Transverse colon (tissue), 4 donors: Measurements from ENCODE around the gene TTC22.

ENCODE experiments used
- EP300 ChIP-seq: sonication (generic); formaldehyde crosslinking; IDR thresholded peaks from one replicate; pipeline ENCODE4 v1.6.1; 2017; ENCODE audit warnings: antibody characterized with exemption, low read depth
- POLR2AphosphoS5 ChIP-seq, 3 donors: sonication (generic); formaldehyde crosslinking; IDR thresholded peaks; one replicate each; pipeline ENCODE4 v1.6.1; 2016; ENCODE audit warnings: antibody characterized with exemption in 3 of 3
- TF ChIP-seq, protein P1 (sequence below), 5 experiments: fragments of 200-600 bp in 3 of 5; fragments of 450-650 bp in 2 of 5; sonication (generic) in 3 of 5; IDR thresholded peaks; 1 replicate in 2 of 5; 2 replicates in 3 of 5; pipeline ENCODE4 v1.5.1; 2016 to 2017; ENCODE audit warnings: antibody characterized with exemption in 5 of 5, inconsistent platforms in 3 of 5, mild to moderate bottlenecking in 2 of 5, moderate library complexity in 1 of 5

DNA sequence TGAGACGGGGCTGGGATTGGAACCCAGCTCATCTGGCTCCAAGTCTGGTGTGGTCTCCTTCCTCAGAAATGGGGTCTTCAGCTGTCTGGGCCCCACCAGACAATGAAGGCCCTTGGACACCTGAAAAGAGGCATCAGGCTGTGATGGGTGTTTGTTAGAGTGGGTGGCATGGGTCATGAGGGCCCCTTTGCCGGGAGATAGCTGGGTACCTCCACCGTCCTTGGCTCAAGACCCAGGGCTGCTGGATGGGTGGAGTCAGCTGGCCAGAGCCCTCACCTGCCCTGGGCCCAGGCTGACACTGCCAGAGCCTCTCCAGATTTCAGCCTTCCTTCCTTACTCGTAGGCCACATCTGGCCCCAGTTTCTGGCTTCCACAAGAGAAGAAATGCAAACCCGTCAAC is 13.4 kb upstream of the TTC22 start:
- TF ChIP-seq, protein P1, sequence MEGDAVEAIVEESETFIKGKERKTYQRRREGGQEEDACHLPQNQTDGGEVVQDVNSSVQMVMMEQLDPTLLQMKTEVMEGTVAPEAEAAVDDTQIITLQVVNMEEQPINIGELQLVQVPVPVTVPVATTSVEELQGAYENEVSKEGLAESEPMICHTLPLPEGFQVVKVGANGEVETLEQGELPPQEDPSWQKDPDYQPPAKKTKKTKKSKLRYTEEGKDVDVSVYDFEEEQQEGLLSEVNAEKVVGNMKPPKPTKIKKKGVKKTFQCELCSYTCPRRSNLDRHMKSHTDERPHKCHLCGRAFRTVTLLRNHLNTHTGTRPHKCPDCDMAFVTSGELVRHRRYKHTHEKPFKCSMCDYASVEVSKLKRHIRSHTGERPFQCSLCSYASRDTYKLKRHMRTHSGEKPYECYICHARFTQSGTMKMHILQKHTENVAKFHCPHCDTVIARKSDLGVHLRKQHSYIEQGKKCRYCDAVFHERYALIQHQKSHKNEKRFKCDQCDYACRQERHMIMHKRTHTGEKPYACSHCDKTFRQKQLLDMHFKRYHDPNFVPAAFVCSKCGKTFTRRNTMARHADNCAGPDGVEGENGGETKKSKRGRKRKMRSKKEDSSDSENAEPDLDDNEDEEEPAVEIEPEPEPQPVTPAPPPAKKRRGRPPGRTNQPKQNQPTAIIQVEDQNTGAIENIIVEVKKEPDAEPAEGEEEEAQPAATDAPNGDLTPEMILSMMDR (IDR thresholded peaks at IDR 0.05) = no peak
- TF ChIP-seq EP300 = no peak
- no peak for TF ChIP-seq POLR2AphosphoS5 (IDR thresholded peaks at IDR 0.05)
